Epithelial cell of proximal tubule (primary cell): ENCODE data around the gene ANKRD42. TPM values are rescaled to one million over a fixed set of nuclear protein-coding genes. Genes with fewer than 3 reads are reported as not detected.

ENCODE experiments used
- DNase-seq: peaks from one replicate; pipeline ENCODE4 v3.0.0-alpha.2; 2011; ENCODE audit warnings: low read depth
- H3K4me3 ChIP-seq: 2 replicates; pipeline ENCODE4 v1.5.1; 2011; ENCODE audit warnings: low read depth, mild to moderate bottlenecking, low read length
- CTCF ChIP-seq: conservative IDR thresholded peaks from 2 replicates; pipeline ENCODE4 v1.5.1; 2012; ENCODE audit warnings: low read depth, mild to moderate bottlenecking, low read length
- total RNA-seq: library from RNA; depleted of rRNA; stranded (reverse); fragments of >200 nt; gene quantifications from 2 replicates; pipeline ENCODE4 v1.2.3, GENCODE V29; 2015

The ANKRD42 gene
- total RNA-seq, 1 donor from 2014 or later, result 5.3 TPM

GRCh38 chr11:83191986-83192385 is 1.5 kb upstream of the ANKRD42 start:
- peak overlapping the region; percentile 78 for H3K4me3 ChIP-seq
- DNase-seq, result no peak

GRCh38 chr11:83192606-83193245 is 786 bp upstream of the ANKRD42 start:
- H3K4me3 ChIP-seq, result peak overlapping the region; percentile 78
- no peak for DNase-seq
- TF ChIP-seq CTCF, result no peak

More at GRCh38 chr11:83191986-83192385, 1.5 kb upstream of the ANKRD42 start:
- TF ChIP-seq CTCF, result no peak

GRCh38 chr11:83194281-83195142 is 1.0 kb downstream of the ANKRD42 start:
- no peak for TF ChIP-seq CTCF
- peak overlapping the region; percentile 78 for H3K4me3 ChIP-seq
- DNase-seq, result peak; percentile 2

- H3K4me3 ChIP-seq, result peak overlapping the region; percentile 78
- DNase-seq, result no peak
- peak; percentile 16 for TF ChIP-seq CTCF
Observed at GRCh38 chr11:83195143-83195466, 1.6 kb downstream of the ANKRD42 start.

GRCh38 chr11:83195649-83196048 is 2.1 kb downstream of the ANKRD42 start:
- H3K4me3 ChIP-seq, result peak overlapping the region; percentile 78
- DNase-seq, result no peak
- TF ChIP-seq CTCF, result no peak

GRCh38 chr11:83200035-83200434 is 6.5 kb downstream of the ANKRD42 start:
- no peak overlapping the region for H3K4me3 ChIP-seq
- no peak for DNase-seq
- TF ChIP-seq CTCF, result no peak

- no peak for DNase-seq
- no peak for TF ChIP-seq CTCF
Observed at GRCh38 chr11:83205608-83206185, 12.2 kb downstream of the ANKRD42 start.

More at GRCh38 chr11:83205608-83206185, 12.2 kb downstream of the ANKRD42 start:
- no peak overlapping the region for H3K4me3 ChIP-seq
